ENCODE data around the gene HTT. TPM values are rescaled to one million over a fixed set of nuclear protein-coding genes. Genes with fewer than 3 reads are reported as not detected.
A peak's percentile ranks its signal among the peaks of the same experiment; 100 is the strongest.

Gene HTT
- total and polyA plus RNA-seq, 2 of the 13 experiments (the other 11 are each of a cell fraction or from before 2014, with no cell fraction given): 17.5 to 19.5 TPM

- TF ChIP-seq ZNF609 (CRISPR knock-in tag; IDR thresholded peaks at IDR 0.05; ENCODE audit: borderline replicate concordance) (no peak; the same call in 1 of the 2 replicates), ZNF781 (CRISPR knock-in tag; IDR thresholded peaks at IDR 0.05; ENCODE audit: borderline replicate concordance, not compliant biosample characterization) (no peak), ZNF674 (CRISPR knock-in tag; IDR thresholded peaks at IDR 0.05; ENCODE audit: low read depth) (no peak), SOX13 (IDR thresholded peaks at IDR 0.05) (peak; percentile 14; the same call in 1 of the 2 replicates), SOX13 (CRISPR knock-in tag; conservative IDR thresholded peaks at IDR 0.05 in 1 of 2, IDR thresholded peaks at IDR 0.05 in 1 of 2) (peak in 1 of 2 experiments; percentile 9; a peak in 1 of 4 replicates), SMAD1 (CRISPR knock-in tag; IDR thresholded peaks at IDR 0.05; ENCODE audit: borderline replicate concordance, low read depth) (no peak), FOSL1 (CRISPR knock-in tag; IDR thresholded peaks at IDR 0.05; ENCODE audit: borderline replicate concordance) (no peak), SNAPC4 (CRISPR knock-in tag; IDR thresholded peaks at IDR 0.05) (no peak), KDM4B (CRISPR knock-in tag; IDR thresholded peaks at IDR 0.05) (no peak), NR2F6 (IDR thresholded peaks at IDR 0.05) (no peak), NR2F6 (CRISPR knock-in tag; IDR thresholded peaks at IDR 0.05) (peak; percentile 24; the same call in 1 of the 2 replicates), ZNF552 (CRISPR knock-in tag; IDR thresholded peaks at IDR 0.05; ENCODE audit: borderline replicate concordance) (no peak), ZNF530 (CRISPR knock-in tag; IDR thresholded peaks at IDR 0.05; ENCODE audit: low read depth) (no peak), NR3C1 (CRISPR knock-in tag; IDR thresholded peaks at IDR 0.05) (no peak), ZBTB26 (CRISPR knock-in tag; IDR thresholded peaks at IDR 0.05; ENCODE audit: borderline replicate concordance) (no peak)
Measured at GRCh38 chr4:3292571-3293400, 218.3 kb downstream of the HTT start, which contains the start of gene RGS12 (continued).

All from HepG2 (cell line).